Measurements from ENCODE around the gene AP1G2.

DNA sequence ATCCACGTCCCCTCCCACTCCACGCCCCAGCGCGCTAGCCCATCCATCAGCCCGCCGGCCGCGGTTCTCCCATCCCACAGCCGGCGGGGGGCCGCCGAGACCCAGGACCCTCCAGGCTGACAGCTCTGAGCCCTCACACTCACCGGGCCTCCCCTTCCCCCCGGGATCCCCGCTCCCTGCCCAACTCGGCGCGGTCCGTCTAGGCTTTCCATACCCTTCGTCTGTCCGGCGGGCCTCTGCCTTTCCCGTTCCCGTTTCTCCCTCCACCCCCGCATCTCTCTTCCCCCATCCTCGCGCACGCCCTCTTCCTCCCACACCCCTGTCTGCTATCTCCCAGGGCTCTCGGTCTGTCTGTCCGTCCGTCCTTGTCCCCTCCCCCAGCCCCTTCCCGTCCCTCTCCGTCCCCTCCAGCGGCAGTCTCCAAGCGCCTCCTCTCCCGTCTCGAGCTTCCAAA lies 16.8 kb downstream of the AP1G2 start:
- TF ChIP-seq EZH2 (IDR thresholded peaks at IDR 0.05; ENCODE audit: low read length), result no peak
- TF ChIP-seq, protein P1, sequence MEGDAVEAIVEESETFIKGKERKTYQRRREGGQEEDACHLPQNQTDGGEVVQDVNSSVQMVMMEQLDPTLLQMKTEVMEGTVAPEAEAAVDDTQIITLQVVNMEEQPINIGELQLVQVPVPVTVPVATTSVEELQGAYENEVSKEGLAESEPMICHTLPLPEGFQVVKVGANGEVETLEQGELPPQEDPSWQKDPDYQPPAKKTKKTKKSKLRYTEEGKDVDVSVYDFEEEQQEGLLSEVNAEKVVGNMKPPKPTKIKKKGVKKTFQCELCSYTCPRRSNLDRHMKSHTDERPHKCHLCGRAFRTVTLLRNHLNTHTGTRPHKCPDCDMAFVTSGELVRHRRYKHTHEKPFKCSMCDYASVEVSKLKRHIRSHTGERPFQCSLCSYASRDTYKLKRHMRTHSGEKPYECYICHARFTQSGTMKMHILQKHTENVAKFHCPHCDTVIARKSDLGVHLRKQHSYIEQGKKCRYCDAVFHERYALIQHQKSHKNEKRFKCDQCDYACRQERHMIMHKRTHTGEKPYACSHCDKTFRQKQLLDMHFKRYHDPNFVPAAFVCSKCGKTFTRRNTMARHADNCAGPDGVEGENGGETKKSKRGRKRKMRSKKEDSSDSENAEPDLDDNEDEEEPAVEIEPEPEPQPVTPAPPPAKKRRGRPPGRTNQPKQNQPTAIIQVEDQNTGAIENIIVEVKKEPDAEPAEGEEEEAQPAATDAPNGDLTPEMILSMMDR (optimal IDR thresholded peaks at IDR 0.05 in 1 of 3, IDR thresholded peaks at IDR 0.05 in 1 of 3, conservative IDR thresholded peaks at IDR 0.05 in 1 of 3; ENCODE audit: extremely low read depth in 1 of 3, insufficient read depth in 2 of 3, low read length in 3 of 3), result no peak

Measured in keratinocyte (primary cell).